HG02840 (cell line): ENCODE measurements around the gene WDR38.
"Not testable (repeated sequence)": the region's sequence is repeated elsewhere in the genome, so short reads cannot be mapped to it uniquely, and the experiment has no call there.

Experiments
- ATAC-seq: cut with Tn5 transposase; IDR thresholded peaks from one replicate; pipeline ENCODE4 v1.9.1; 2021; ENCODE audit warnings: mild to moderate bottlenecking, moderate library complexity, moderate number of reproducible peaks; ENCODE audit not compliant: unreplicated experiment, low FRiP score

The WDR38 gene

GRCh38 chr9:124831642-124832364 lies 21.5 kb upstream of the WDR38 start:
- ATAC-seq: no peak

- no peak for ATAC-seq
These were observed 18.7 kb upstream of the WDR38 start for GRCh38 chr9:124834591-124834990.

GRCh38 chr9:124835026-124835557 lies 18.2 kb upstream of the WDR38 start:
- no peak for ATAC-seq

GRCh38 chr9:124838132-124838531 lies 15.1 kb upstream of the WDR38 start:
- ATAC-seq: not testable (repeated sequence)

- ATAC-seq: not testable (repeated sequence)
These were observed 14.5 kb upstream of the WDR38 start for GRCh38 chr9:124838567-124839275.

GRCh38 chr9:124839612-124840299 lies 13.5 kb upstream of the WDR38 start:
- no peak for ATAC-seq

- no peak for ATAC-seq
These were observed 12.9 kb upstream of the WDR38 start for GRCh38 chr9:124840300-124840833.

- ATAC-seq: no peak
These were observed 12.0 kb upstream of the WDR38 start for GRCh38 chr9:124841075-124841821.

- ATAC-seq: no peak
These were observed 9.7 kb upstream of the WDR38 start for GRCh38 chr9:124843456-124844034.

GRCh38 chr9:124844291-124844690 lies 9.0 kb upstream of the WDR38 start:
- no peak for ATAC-seq

- ATAC-seq: not testable (repeated sequence)
These were observed 6.8 kb upstream of the WDR38 start for GRCh38 chr9:124846467-124846866.

GRCh38 chr9:124846969-124847368 lies 6.3 kb upstream of the WDR38 start:
- ATAC-seq: no peak

GRCh38 chr9:124849801-124850200 lies 3.5 kb upstream of the WDR38 start:
- ATAC-seq: no peak

GRCh38 chr9:124852121-124852828 lies 985 bp upstream of the WDR38 start:
- ATAC-seq: no peak

- ATAC-seq: no peak
These were observed 414 bp downstream of the WDR38 start for GRCh38 chr9:124853605-124854143.

- ATAC-seq: no peak
These were observed 901 bp downstream of the WDR38 start for GRCh38 chr9:124854161-124854560.

GRCh38 chr9:124854822-124855221 lies 1.6 kb downstream of the WDR38 start:
- ATAC-seq: no peak

- no peak for ATAC-seq
These were observed 2.3 kb downstream of the WDR38 start for GRCh38 chr9:124855566-124855943.
